ENCODE data around the gene NPIPB2. TPM values are rescaled to one million over a fixed set of nuclear protein-coding genes. Genes with fewer than 3 reads are reported as not detected.
A peak's percentile ranks its signal among the peaks of the same experiment; 100 is the strongest.

NPIPB2 gene
- total and polyA plus RNA-seq, 2 of the 8 experiments (the other 6 are each of a cell fraction or from before 2014, with no cell fraction given) = 7.5 to 8.3 TPM

DNA sequence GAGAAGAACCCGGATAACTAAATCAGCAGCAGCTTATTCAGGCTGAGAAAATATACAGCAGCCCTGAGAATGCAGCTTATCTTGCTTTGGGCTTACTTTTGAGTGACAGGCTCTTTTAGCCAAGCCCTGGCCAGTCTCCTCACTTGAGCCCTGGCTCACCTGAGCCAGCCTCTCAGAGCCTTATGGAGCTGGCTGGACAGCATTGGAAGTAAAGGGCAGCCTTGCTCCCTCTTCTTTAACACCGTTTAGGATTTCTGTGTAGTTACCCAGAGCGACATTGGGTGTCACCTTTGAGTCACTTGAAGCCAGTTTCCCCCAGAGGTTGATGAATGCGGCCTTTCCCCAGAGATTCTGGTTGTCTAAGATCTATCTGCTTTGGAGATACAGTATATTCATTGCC is 7.7 kb upstream of the NPIPB2 start (continued):
- peak; percentile 67 to 74 for TF ChIP-seq RAD21 (IDR thresholded peaks at IDR 0.05 in 1 of 2, conservative IDR thresholded peaks at IDR 0.05 in 1 of 2; ENCODE audit: low read depth in 2 of 2, low read length in 2 of 2)

Measured in H1 (cell line).